MM.1S (cell line): ENCODE measurements around the gene PHACTR4.

Source experiments
- EZH2phosphoT487 ChIP-seq: fragments of 300-600 bp; sonication (generic); IDR thresholded peaks from 2 replicates; pipeline ENCODE4 v1.6.1; 2018; ENCODE audit warnings: antibody characterized with exemption, low read length
- TF ChIP-seq, protein P1 (sequence below): fragments of 300-600 bp; sonication (generic); IDR thresholded peaks from 2 replicates; pipeline ENCODE4 v1.5.1; 2016; ENCODE audit warnings: antibody characterized with exemption, low read length, mixed read lengths

DNA sequence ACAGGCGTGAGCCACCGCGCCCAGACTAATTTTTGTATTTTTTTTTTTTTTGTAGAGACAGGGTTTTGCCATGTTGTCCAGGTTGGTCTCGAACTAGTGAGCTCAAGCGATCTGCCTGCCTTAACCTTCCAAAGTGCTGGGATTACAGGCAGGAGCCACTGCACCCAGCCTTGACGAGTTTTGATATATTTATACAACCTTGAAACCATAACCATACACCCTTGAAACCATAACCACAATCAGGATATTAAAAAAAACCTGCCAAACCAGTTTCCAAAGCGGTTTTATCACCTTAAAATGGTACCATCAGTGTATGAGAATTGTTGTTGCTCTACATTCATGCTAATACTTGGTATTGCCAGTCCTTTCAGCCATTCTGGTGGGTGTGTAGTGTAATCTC lies 3.7 kb upstream of the PHACTR4 start:
- TF ChIP-seq, protein P1, sequence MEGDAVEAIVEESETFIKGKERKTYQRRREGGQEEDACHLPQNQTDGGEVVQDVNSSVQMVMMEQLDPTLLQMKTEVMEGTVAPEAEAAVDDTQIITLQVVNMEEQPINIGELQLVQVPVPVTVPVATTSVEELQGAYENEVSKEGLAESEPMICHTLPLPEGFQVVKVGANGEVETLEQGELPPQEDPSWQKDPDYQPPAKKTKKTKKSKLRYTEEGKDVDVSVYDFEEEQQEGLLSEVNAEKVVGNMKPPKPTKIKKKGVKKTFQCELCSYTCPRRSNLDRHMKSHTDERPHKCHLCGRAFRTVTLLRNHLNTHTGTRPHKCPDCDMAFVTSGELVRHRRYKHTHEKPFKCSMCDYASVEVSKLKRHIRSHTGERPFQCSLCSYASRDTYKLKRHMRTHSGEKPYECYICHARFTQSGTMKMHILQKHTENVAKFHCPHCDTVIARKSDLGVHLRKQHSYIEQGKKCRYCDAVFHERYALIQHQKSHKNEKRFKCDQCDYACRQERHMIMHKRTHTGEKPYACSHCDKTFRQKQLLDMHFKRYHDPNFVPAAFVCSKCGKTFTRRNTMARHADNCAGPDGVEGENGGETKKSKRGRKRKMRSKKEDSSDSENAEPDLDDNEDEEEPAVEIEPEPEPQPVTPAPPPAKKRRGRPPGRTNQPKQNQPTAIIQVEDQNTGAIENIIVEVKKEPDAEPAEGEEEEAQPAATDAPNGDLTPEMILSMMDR = no peak
- no peak for TF ChIP-seq EZH2phosphoT487
